ENCODE data around the gene OR51T1.

OR51T1 gene

DNA sequence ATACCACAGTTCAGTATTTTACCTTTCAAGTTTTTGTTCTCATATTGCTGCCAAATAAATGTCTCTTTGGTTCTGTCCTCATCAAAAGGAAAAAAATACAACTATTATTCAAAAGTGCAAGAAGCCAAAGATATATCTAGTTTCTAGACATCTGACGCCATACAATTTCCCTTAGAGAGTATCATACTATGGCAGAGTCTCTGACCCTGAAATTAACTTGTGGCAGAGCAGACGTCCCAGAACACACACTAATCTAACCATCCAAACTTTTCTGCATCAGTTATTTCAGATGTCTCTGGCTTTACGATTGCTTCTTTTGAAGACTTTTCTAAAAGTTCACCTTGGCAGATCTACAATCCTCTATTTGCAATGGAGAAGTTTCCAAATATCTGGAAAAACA is 2.7 kb downstream of the OR51T1 start:
- no peaks in the 10 kb centered on the region for H4K20me1 ChIP-seq (ENCODE audit: insufficient read depth, low read length)
- no peaks in the 10 kb centered on the region for H3K27me3 ChIP-seq (replicated peaks; ENCODE audit: insufficient read depth, low read length)
- no peak overlapping the region for H3K9ac ChIP-seq (ENCODE audit: low read length)
- DNase-seq, result no peak
- no peaks in the 10 kb centered on the region for H3F3A ChIP-seq (ENCODE audit: insufficient read depth, low read length)
- H3K9me2 ChIP-seq (replicated peaks; ENCODE audit: insufficient read depth, low read length), result no peaks in the 10 kb centered on the region
- no peaks in the 10 kb centered on the region for H3K36me3 ChIP-seq (replicated peaks; ENCODE audit: insufficient read depth, low read length)
- no peaks in the 10 kb centered on the region for H3K79me2 ChIP-seq (ENCODE audit: low read length)
- no peak overlapping the region for H3K27ac ChIP-seq (ENCODE audit: low read length)
- no peaks in the 10 kb centered on the region for H3K4me1 ChIP-seq (ENCODE audit: low read length)
- TF ChIP-seq EZH2 (optimal IDR thresholded peaks at IDR 0.05; ENCODE audit: low read depth, low read length) (no peak), EZH2phosphoT487 (IDR thresholded peaks at IDR 0.05; ENCODE audit: low read length) (no peak)
- TF ChIP-seq, protein P1, sequence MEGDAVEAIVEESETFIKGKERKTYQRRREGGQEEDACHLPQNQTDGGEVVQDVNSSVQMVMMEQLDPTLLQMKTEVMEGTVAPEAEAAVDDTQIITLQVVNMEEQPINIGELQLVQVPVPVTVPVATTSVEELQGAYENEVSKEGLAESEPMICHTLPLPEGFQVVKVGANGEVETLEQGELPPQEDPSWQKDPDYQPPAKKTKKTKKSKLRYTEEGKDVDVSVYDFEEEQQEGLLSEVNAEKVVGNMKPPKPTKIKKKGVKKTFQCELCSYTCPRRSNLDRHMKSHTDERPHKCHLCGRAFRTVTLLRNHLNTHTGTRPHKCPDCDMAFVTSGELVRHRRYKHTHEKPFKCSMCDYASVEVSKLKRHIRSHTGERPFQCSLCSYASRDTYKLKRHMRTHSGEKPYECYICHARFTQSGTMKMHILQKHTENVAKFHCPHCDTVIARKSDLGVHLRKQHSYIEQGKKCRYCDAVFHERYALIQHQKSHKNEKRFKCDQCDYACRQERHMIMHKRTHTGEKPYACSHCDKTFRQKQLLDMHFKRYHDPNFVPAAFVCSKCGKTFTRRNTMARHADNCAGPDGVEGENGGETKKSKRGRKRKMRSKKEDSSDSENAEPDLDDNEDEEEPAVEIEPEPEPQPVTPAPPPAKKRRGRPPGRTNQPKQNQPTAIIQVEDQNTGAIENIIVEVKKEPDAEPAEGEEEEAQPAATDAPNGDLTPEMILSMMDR (IDR thresholded peaks at IDR 0.05; ENCODE audit: low read length), result no peak
- H2AFZ ChIP-seq (ENCODE audit: low read length), result no peak overlapping the region
- no peak overlapping the region for H3K4me3 ChIP-seq (ENCODE audit: low read length)
- no peaks in the 10 kb centered on the region for H3K9me3 ChIP-seq (replicated peaks; ENCODE audit: insufficient read depth, low read length)
- H3K4me2 ChIP-seq (ENCODE audit: low read depth, low read length), result no peak overlapping the region

DNA sequence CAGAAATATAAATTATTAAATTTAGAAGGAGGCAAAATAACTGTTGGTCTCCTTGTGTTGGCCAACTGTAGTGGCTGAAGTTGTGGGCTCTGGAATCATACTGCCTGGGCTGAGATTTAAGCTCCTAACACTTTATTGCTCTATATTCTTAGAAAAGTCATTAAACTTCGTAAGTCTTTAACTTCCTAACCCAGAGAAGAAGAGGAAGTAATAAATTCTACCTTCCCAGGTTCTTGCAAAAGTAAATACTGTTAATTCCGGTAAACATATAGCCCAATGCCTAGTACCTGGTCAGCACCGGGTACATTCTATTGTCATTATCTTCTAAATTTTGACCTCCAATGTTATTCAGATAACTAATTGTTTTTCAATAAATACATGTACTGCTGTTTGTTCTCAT is 4.5 kb downstream of the OR51T1 start:
- no peaks in the 10 kb centered on the region for H3K9me3 ChIP-seq (replicated peaks; ENCODE audit: insufficient read depth, low read length)
- H3K27me3 ChIP-seq (replicated peaks; ENCODE audit: insufficient read depth, low read length), result no peaks in the 10 kb centered on the region
- H3K36me3 ChIP-seq (replicated peaks; ENCODE audit: insufficient read depth, low read length), result no peaks in the 10 kb centered on the region
- H3F3A ChIP-seq (ENCODE audit: insufficient read depth, low read length), result no peaks in the 10 kb centered on the region
- H3K9me2 ChIP-seq (replicated peaks; ENCODE audit: insufficient read depth, low read length), result no peaks in the 10 kb centered on the region
- no peaks in the 10 kb centered on the region for H3K4me1 ChIP-seq (ENCODE audit: low read length)
- H3K4me2 ChIP-seq (ENCODE audit: low read depth, low read length), result no peak overlapping the region
- H2AFZ ChIP-seq (ENCODE audit: low read length), result no peak overlapping the region
- H3K9ac ChIP-seq (ENCODE audit: low read length), result no peak overlapping the region
- TF ChIP-seq EZH2 (optimal IDR thresholded peaks at IDR 0.05; ENCODE audit: low read depth, low read length) (no peak), EZH2phosphoT487 (IDR thresholded peaks at IDR 0.05; ENCODE audit: low read length) (no peak)
- TF ChIP-seq, protein P1 (IDR thresholded peaks at IDR 0.05; ENCODE audit: low read length), result no peak
- no peaks in the 10 kb centered on the region for H3K79me2 ChIP-seq (ENCODE audit: low read length)
- no peak for DNase-seq
- no peak overlapping the region for H3K27ac ChIP-seq (ENCODE audit: low read length)
- H4K20me1 ChIP-seq (ENCODE audit: insufficient read depth, low read length), result no peaks in the 10 kb centered on the region
- H3K4me3 ChIP-seq (ENCODE audit: low read length), result no peak overlapping the region

DNA sequence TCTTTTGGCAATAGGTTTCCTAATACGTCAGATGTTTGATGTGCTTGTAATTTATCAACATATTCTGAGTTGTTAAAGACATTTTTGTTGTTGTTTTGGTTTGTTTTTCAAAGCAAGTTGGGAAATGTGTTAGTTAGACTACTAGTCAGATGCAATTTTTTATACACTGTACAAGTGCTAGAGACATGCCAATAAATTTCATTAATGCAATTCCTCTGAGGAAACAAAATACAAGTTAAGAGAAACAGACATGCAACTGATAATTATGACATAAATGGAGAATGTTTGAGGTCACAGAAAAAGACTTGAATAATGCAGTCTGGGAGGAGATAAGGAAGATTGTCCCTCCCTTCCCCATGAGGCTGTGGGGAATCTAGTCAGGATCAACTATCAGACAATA is 5.9 kb downstream of the OR51T1 start:
- no peaks in the 10 kb centered on the region for H3K27me3 ChIP-seq (replicated peaks; ENCODE audit: insufficient read depth, low read length)
- H3K4me1 ChIP-seq (ENCODE audit: low read length), result no peaks in the 10 kb centered on the region
- no peaks in the 10 kb centered on the region for H3K9me3 ChIP-seq (replicated peaks; ENCODE audit: insufficient read depth, low read length)
- H3K27ac ChIP-seq (ENCODE audit: low read length), result no peak overlapping the region
- H3K36me3 ChIP-seq (replicated peaks; ENCODE audit: insufficient read depth, low read length), result no peaks in the 10 kb centered on the region
- TF ChIP-seq, protein P1 (IDR thresholded peaks at IDR 0.05; ENCODE audit: low read length), result no peak
- no peak for TF ChIP-seq EZH2phosphoT487 (IDR thresholded peaks at IDR 0.05; ENCODE audit: low read length)
- no peak for TF ChIP-seq EZH2 (optimal IDR thresholded peaks at IDR 0.05; ENCODE audit: low read depth, low read length)
- H2AFZ ChIP-seq (ENCODE audit: low read length), result no peak overlapping the region
- no peaks in the 10 kb centered on the region for H3K79me2 ChIP-seq (ENCODE audit: low read length)
- H3F3A ChIP-seq (ENCODE audit: insufficient read depth, low read length), result no peaks in the 10 kb centered on the region
- no peak overlapping the region for H3K4me2 ChIP-seq (ENCODE audit: low read depth, low read length)
- no peaks in the 10 kb centered on the region for H4K20me1 ChIP-seq (ENCODE audit: insufficient read depth, low read length)
- H3K4me3 ChIP-seq (ENCODE audit: low read length), result no peak overlapping the region
- no peaks in the 10 kb centered on the region for H3K9me2 ChIP-seq (replicated peaks; ENCODE audit: insufficient read depth, low read length)
- no peak overlapping the region for H3K9ac ChIP-seq (ENCODE audit: low read length)
- no peak for DNase-seq

All from MM.1S (cell line).